ENCODE data around the gene FHOD3.

FHOD3 gene

DNA sequence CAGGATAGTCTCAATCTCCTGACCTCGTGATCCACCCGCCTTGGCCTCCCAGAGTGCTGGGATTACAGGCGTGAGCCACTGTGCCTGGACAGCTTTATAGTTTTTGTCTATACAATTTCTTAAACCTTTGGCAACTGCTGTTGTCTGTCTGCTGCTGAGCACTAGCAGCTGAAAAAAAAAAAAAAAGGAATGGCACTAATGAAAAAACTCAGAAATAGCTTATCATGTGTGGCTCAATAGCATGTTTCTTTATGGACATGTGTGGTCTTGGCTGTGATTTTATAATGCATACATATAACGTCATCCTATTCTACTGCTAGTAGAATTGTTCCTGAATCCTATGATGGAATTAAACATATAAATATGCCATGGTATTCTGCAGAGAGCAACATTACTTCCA is 300.1 kb downstream of the FHOD3 start:
- TF ChIP-seq Cebpa-rat (IDR thresholded peaks at IDR 0.05) = no peak
- Histone ChIP-seq H3K4me1 (peaks cover 32% of the 10 kb centered on the region), H3K9me3 (no peaks in the 10 kb centered on the region)

DNA sequence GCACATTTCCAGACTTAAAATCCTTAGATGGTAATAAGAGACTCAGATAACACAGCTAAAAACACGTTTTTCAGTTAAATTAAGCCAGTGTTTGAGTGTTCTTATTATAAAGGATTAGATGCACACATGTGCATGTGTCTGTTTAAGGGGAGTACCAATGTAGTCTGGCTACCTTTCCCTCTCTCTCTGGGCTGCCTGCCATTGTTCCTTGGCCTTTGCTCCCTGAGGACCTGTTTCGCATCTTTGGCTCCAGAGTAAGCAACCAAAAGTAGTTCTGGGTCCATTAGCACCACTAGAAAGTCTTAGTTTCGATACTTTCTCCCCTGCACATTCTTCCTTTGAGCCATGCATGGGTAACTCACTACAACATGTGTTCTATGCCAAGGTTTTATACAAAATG is 303.0 kb downstream of the FHOD3 start:
- no peak overlapping the region for H3K4me3 ChIP-seq
- no peaks in the 10 kb centered on the region for H3K27me3 ChIP-seq
- H3K36me3 ChIP-seq = no peaks in the 10 kb centered on the region
- H3K4me1 ChIP-seq = peaks cover 18% of the 10 kb centered on the region
- no peak overlapping the region for H3K9ac ChIP-seq
- no peaks in the 10 kb centered on the region for H4K20me1 ChIP-seq
- peak overlapping the region; percentile 33 for H3K4me2 ChIP-seq
- peak overlapping the region; percentile 24; the same call in 1 of the 2 replicates for H3K27ac ChIP-seq
- no peak for TF ChIP-seq Cebpa-rat (IDR thresholded peaks at IDR 0.05)
- H3K9me3 ChIP-seq = no peaks in the 10 kb centered on the region

More for the DNA sequence above, 300.1 kb downstream of the FHOD3 start:
- H3K27ac ChIP-seq = no peak overlapping the region
- H3K27me3 ChIP-seq = no peaks in the 10 kb centered on the region
- no peak overlapping the region for H3K4me3 ChIP-seq
- no peaks in the 10 kb centered on the region for H4K20me1 ChIP-seq
- no peak overlapping the region for H3K9ac ChIP-seq
- H3K36me3 ChIP-seq = no peaks in the 10 kb centered on the region
- H3K4me2 ChIP-seq = no peak overlapping the region

DNA sequence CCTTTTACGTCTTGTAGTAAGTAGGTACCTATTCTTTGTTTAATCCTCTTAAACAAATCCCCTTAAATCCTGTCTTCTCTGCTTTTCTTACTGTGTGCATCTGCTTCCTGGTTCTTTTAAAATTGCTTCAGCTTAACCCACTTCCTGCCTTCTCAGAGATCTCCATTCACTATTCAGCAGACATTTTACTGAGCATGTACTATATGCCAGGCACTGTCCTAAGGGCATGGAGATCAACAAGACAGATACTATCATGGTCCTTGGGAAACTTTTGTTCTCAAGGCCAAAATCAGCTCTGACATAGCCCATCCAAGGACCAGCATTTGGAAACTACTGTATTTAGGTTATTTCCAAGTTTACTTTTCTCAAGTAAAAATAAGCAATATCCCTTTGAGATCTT is 303.8 kb downstream of the FHOD3 start:
- Histone ChIP-seq H3K36me3 (no peaks in the 10 kb centered on the region), H3K9me3 (no peaks in the 10 kb centered on the region), H3K27me3 (no peaks in the 10 kb centered on the region), H3K4me2 (peak overlapping the region; percentile 33; the same call in 1 of the 2 replicates), H3K27ac (peak overlapping the region; percentile 24; the same call in 1 of the 2 replicates), H3K9ac (no peak overlapping the region), H3K4me1 (peaks cover 18% of the 10 kb centered on the region), H3K4me3 (no peak overlapping the region), H4K20me1 (no peaks in the 10 kb centered on the region)
- TF ChIP-seq Cebpa-rat (IDR thresholded peaks at IDR 0.05) = no peak

DNA sequence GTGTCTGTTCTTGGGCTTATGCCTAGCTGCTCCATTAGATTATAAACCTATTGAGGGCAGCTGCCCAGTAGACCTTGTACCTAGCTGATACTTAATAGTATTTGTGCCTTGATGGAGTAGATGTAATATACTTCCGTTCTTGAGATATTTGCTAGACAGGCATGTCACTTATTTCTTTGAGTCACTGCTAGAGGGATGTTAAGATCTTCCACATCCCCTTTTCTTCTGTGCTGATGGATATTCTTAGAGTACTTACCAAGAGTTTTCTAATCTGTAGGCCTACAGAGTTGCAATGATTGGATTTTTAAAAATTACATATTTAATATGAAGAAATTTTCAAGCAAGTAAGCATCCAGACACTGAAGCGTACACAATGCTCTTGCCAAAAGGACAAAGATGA is 304.6 kb downstream of the FHOD3 start:
- no peak for TF ChIP-seq Cebpa-rat (IDR thresholded peaks at IDR 0.05)

DNA sequence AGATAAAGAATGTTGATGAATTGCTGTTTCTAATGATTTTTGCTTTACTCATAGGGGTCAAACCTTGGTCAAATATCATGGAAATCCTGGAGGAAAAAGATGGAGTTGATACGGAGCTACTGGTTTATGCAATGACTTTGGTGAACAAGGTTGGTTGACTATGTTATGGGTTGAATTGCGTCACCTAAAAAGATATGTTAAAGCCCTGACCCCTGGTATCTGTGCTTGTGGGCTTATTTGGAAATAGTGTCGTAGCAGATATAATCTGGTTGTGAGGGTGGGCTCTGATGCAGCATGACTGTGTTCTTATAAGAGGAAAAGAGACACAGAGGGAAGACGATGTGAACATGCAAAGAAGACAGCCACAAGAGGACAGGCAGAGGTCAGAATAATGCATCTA is 305.1 kb downstream of the FHOD3 start:
- peaks cover 18% of the 10 kb centered on the region for H3K4me1 ChIP-seq
- H4K20me1 ChIP-seq = no peaks in the 10 kb centered on the region
- H3K27me3 ChIP-seq = no peaks in the 10 kb centered on the region
- no peak overlapping the region for H3K4me2 ChIP-seq
- no peak overlapping the region for H3K9ac ChIP-seq
- no peak overlapping the region for H3K4me3 ChIP-seq
- TF ChIP-seq Cebpa-rat (IDR thresholded peaks at IDR 0.05) = no peak
- H3K27ac ChIP-seq = no peak overlapping the region
- H3K36me3 ChIP-seq = no peaks in the 10 kb centered on the region
- no peaks in the 10 kb centered on the region; the same call in 1 of the 2 replicates for H3K9me3 ChIP-seq

More for the DNA sequence above, 304.6 kb downstream of the FHOD3 start:
- H3K9ac ChIP-seq = no peak overlapping the region
- H3K9me3 ChIP-seq = no peaks in the 10 kb centered on the region; the same call in 1 of the 2 replicates
- no peak overlapping the region for H3K4me2 ChIP-seq
- H3K4me3 ChIP-seq = no peak overlapping the region
- H3K27ac ChIP-seq = no peak overlapping the region
- H3K4me1 ChIP-seq = peaks cover 18% of the 10 kb centered on the region
- no peaks in the 10 kb centered on the region for H3K27me3 ChIP-seq
- H4K20me1 ChIP-seq = no peaks in the 10 kb centered on the region
- H3K36me3 ChIP-seq = no peaks in the 10 kb centered on the region

DNA sequence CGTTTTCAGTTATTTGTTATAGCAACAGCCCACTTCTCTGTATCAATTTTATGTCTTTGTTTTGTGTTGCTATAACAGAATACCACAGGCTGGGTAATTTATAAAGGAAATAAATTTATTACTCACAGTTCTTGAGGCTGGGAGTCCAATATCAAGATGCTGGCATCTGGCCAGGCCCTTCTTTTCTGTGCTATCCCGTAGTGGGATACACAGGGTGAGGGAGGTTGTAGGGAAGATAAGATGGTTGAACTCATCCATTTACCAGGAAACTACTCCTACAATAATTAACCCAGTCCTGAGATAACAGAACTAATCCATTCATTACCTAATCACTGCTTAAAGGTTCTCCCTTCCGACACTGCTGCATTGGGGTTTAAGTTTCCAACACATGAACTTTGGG is 310.6 kb downstream of the FHOD3 start:
- Histone ChIP-seq H3K4me2 (no peak overlapping the region), H3K9me3 (peaks cover 8% of the 10 kb centered on the region), H3K27me3 (no peaks in the 10 kb centered on the region), H3K36me3 (no peaks in the 10 kb centered on the region), H4K20me1 (no peaks in the 10 kb centered on the region), H3K4me1 (peaks cover 43% of the 10 kb centered on the region), H3K27ac (no peak overlapping the region), H3K9ac (no peak overlapping the region), H3K4me3 (no peak overlapping the region)
- TF ChIP-seq Cebpa-rat (IDR thresholded peaks at IDR 0.05) = no peak

DNA sequence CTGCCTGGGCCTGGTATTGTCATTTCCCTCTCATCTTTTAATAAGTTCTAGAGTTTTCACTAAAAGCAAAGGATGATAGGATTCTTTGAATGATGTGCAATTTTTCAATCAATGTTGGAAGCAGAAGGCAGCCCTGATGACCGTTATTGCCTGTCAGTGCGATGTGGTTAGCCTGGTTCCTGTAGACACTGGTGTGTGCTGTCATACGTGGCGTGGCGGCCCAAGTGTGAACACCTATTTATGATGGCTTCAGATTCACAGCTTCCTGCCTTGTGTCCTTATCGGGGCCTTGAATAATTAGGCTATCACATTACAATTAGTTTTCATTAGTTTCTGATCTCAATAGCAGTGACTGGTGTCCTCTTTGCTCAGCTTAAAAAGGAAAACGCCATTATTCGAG is 312.7 kb downstream of the FHOD3 start:
- H3K27me3 ChIP-seq = no peaks in the 10 kb centered on the region
- H3K9ac ChIP-seq = peak overlapping the region; percentile 61; the same call in 1 of the 2 replicates
- H3K4me2 ChIP-seq = peak overlapping the region; percentile 79
- H3K9me3 ChIP-seq = peaks cover 16% of the 10 kb centered on the region
- no peaks in the 10 kb centered on the region for H3K36me3 ChIP-seq
- no peaks in the 10 kb centered on the region for H4K20me1 ChIP-seq
- 0 out of 2 replicates have a peak overlapping the region, but pooled peaks have one; percentile 9 for H3K4me3 ChIP-seq
- peaks cover 48% of the 10 kb centered on the region for H3K4me1 ChIP-seq
- peak overlapping the region; percentile 86 for H3K27ac ChIP-seq
- TF ChIP-seq Cebpa-rat (IDR thresholded peaks at IDR 0.05) = no peak

DNA sequence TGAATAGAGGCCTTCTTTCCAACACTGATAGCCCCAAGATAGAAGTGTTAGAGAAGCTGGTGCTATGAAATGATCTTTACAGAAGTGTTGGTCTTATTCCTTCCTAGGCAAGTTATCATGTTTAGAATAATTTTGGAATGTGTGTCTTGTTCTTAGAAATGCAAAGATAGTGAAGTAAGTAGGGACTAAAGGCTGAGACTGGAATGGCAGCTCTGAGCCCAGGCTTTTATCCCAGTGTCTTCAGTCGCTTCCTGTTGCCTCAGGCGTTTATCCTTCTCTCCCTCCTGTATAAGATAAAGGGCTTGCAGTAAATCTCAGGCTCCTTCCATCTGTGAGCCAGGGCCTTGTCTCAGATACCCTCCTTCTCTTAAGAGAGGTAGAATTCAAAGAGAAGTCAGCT is 313.1 kb downstream of the FHOD3 start:
- peak overlapping the region; percentile 42; the same call in 1 of the 2 replicates for H3K9ac ChIP-seq
- H4K20me1 ChIP-seq = no peaks in the 10 kb centered on the region
- no peaks in the 10 kb centered on the region for H3K36me3 ChIP-seq
- H3K27me3 ChIP-seq = no peaks in the 10 kb centered on the region
- peak overlapping the region; percentile 79 for H3K4me2 ChIP-seq
- peaks cover 48% of the 10 kb centered on the region for H3K4me1 ChIP-seq
- peaks cover 16% of the 10 kb centered on the region for H3K9me3 ChIP-seq
- TF ChIP-seq Cebpa-rat (IDR thresholded peaks at IDR 0.05) = no peak
- H3K4me3 ChIP-seq = 0 out of 2 replicates have a peak overlapping the region, but pooled peaks have one; percentile 9
- peak overlapping the region; percentile 86 for H3K27ac ChIP-seq

DNA sequence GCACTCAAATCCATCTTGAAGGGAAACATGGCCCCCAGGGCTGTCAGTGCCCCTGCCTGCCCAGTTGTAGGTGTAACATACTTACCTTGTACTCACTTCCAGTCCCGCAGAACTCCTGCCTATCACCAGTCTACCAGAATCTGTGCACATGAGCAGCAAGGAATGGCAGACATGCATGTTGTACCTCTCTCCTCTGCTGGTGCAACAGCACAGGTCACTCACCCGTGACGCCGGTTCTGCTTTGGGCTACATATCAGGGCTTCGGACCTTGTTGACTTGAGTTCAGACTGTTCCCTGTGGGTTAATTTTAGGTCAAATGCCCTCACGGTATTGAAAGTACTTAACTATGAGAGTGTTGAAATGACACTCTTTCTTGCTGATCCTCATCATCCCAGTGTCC is 315.6 kb downstream of the FHOD3 start:
- no peak overlapping the region for H3K4me3 ChIP-seq
- no peak for TF ChIP-seq Cebpa-rat (IDR thresholded peaks at IDR 0.05)
- 0 out of 2 replicates have a peak overlapping the region, but pooled peaks have one; percentile 2 for H3K27ac ChIP-seq
- H3K9ac ChIP-seq = no peak overlapping the region
- H4K20me1 ChIP-seq = no peaks in the 10 kb centered on the region
- no peaks in the 10 kb centered on the region for H3K27me3 ChIP-seq
- no peaks in the 10 kb centered on the region for H3K36me3 ChIP-seq
- peak overlapping the region; percentile 42 for H3K4me2 ChIP-seq
- H3K4me1 ChIP-seq = peaks cover 54% of the 10 kb centered on the region
- H3K9me3 ChIP-seq = peaks cover 16% of the 10 kb centered on the region

DNA sequence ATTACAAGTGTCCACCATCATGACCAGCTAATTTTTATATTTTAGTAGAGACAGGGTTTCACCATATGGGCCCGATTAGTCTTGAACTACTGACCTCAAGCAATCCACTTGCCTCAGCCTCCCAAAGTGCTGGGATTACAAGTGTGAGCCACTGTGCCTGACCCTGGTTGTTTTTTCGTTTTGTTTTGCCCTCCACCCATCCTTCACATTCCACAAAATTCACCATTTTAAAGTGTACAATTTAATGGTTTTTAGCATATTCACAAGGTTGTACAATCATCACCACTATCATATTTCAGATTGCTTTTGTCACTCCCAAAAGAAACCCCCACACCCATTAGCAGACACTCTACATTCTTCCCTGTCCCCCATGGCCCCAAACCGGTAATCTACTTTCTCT is 316.3 kb downstream of the FHOD3 start:
- Histone ChIP-seq H3K9me3 (peaks cover 16% of the 10 kb centered on the region), H4K20me1 (no peaks in the 10 kb centered on the region), H3K27ac (no peak overlapping the region), H3K4me2 (no peak overlapping the region), H3K36me3 (no peaks in the 10 kb centered on the region), H3K4me3 (no peak overlapping the region), H3K9ac (no peak overlapping the region), H3K27me3 (no peaks in the 10 kb centered on the region), H3K4me1 (peaks cover 53% of the 10 kb centered on the region)
- TF ChIP-seq Cebpa-rat (IDR thresholded peaks at IDR 0.05) = no peak

DNA sequence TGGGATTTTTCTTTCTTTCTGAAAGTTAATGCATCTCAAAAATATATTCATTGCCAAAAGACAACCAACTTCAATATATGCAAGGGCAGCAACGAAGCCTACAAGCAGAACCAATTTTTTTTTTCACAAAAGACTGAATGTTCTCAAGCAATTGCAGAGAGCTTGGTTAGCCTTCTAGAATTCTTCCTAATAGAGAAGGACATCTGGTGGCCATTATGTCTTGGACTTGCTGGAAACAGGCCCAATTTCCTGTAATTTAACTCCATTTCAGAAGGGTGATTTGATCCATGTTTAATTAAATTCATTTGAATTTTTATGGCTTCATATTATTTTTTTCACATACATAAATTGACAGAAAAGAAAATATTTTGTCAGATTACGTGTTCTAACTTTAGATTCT is 323.3 kb downstream of the FHOD3 start:
- Histone ChIP-seq H3K4me3 (no peak overlapping the region), H3K4me2 (no peak overlapping the region), H3K4me1 (peaks cover 6% of the 10 kb centered on the region; the same call in 1 of the 2 replicates), H3K27ac (no peak overlapping the region), H3K27me3 (no peaks in the 10 kb centered on the region), H4K20me1 (no peaks in the 10 kb centered on the region), H3K36me3 (peaks cover 5% of the 10 kb centered on the region; the same call in 1 of the 2 replicates), H3K9me3 (peaks cover 32% of the 10 kb centered on the region), H3K9ac (no peak overlapping the region)
- TF ChIP-seq Cebpa-rat (IDR thresholded peaks at IDR 0.05) = no peak

All from BLaER1 (cell line).